Measurements from ENCODE around the gene ISCU. TPM values are rescaled to one million over a fixed set of nuclear protein-coding genes. Genes with fewer than 3 reads are reported as not detected.

The ISCU gene
- total RNA-seq, 1 donor from 2014 or later, result 78.9 TPM

- TF ChIP-seq CTCF (IDR thresholded peaks at IDR 0.05) (no peak), EZH2 (IDR thresholded peaks at IDR 0.05) (no peak), EZH2phosphoT487 (IDR thresholded peaks at IDR 0.05) (no peak)
- peak overlapping the region; percentile 2 for H3K9ac ChIP-seq
- H2AFZ ChIP-seq (replicated peaks), result no peak overlapping the region
- no peak for DNase-seq (ENCODE audit: low spot score)
- no peak overlapping the region for H3K4me3 Mint-ChIP-seq
- H3K27me3 ChIP-seq, result no peaks in the 10 kb centered on the region
- no peak overlapping the region for H3K4me3 ChIP-seq
- H3K9me3 Mint-ChIP-seq, result peaks cover 9% of the 10 kb centered on the region
- H4K20me1 ChIP-seq (ENCODE audit: low read depth), result no peaks in the 10 kb centered on the region
- no peak overlapping the region for H3K27ac Mint-ChIP-seq
- H3F3A ChIP-seq (ENCODE audit: low read depth), result no peaks in the 10 kb centered on the region
- no peaks in the 10 kb centered on the region for H3K9me3 ChIP-seq (ENCODE audit: low read depth)
- no peak overlapping the region for H3K27ac ChIP-seq
- no peaks in the 10 kb centered on the region for H3K36me3 ChIP-seq
- no peaks in the 10 kb centered on the region for H3K79me2 ChIP-seq (ENCODE audit: low read depth)
- peaks cover 16% of the 10 kb centered on the region for H3K4me1 Mint-ChIP-seq
- H3K4me2 ChIP-seq, result no peak overlapping the region
- peaks cover 14% of the 10 kb centered on the region for H3K4me1 ChIP-seq
- H3K27me3 Mint-ChIP-seq (ENCODE audit: insufficient read depth, low read depth), result peaks cover 17% of the 10 kb centered on the region
- peaks cover 1% of the 10 kb centered on the region for H3K36me3 Mint-ChIP-seq
Observed at GRCh38 chr12:108582978-108583770, 20.8 kb downstream of the ISCU start.

- Mint-ChIP-seq H3K4me3 (no peak overlapping the region), H3K9me3 (peaks cover 2% of the 10 kb centered on the region), H3K36me3 (peaks cover 1% of the 10 kb centered on the region), H3K4me1 (peaks cover 19% of the 10 kb centered on the region), H3K27me3 (ENCODE audit: insufficient read depth, low read depth) (peaks cover 8% of the 10 kb centered on the region), H3K27ac (no peak overlapping the region)
- H3K4me1 ChIP-seq, result peaks cover 22% of the 10 kb centered on the region
- no peaks in the 10 kb centered on the region for H3K9me3 ChIP-seq (ENCODE audit: low read depth)
- H3K4me2 ChIP-seq, result peak overlapping the region; percentile 27
- H3K4me3 ChIP-seq, result no peak overlapping the region
- H3K36me3 ChIP-seq, result no peaks in the 10 kb centered on the region
- no peaks in the 10 kb centered on the region for H3K27me3 ChIP-seq
- TF ChIP-seq EZH2 (IDR thresholded peaks at IDR 0.05), result no peak
- TF ChIP-seq CTCF (IDR thresholded peaks at IDR 0.05), result no peak
- TF ChIP-seq EZH2phosphoT487 (IDR thresholded peaks at IDR 0.05), result no peak
- peak overlapping the region; percentile 6 for H2AFZ ChIP-seq (replicated peaks)
- DNase-seq (ENCODE audit: low spot score), result peak; percentile 12
- no peaks in the 10 kb centered on the region for H4K20me1 ChIP-seq (ENCODE audit: low read depth)
- H3F3A ChIP-seq (ENCODE audit: low read depth), result no peaks in the 10 kb centered on the region
- no peak overlapping the region for H3K27ac ChIP-seq
- no peak overlapping the region for H3K9ac ChIP-seq
- no peaks in the 10 kb centered on the region for H3K79me2 ChIP-seq (ENCODE audit: low read depth)
Observed at GRCh38 chr12:108583991-108584390, 21.6 kb downstream of the ISCU start.

GRCh38 chr12:108584456-108585065 is 22.2 kb downstream of the ISCU start:
- Histone ChIP-seq H3K27ac (no peak overlapping the region), H3K9ac (no peak overlapping the region), H3K27me3 (no peaks in the 10 kb centered on the region), H3K79me2 (ENCODE audit: low read depth) (no peaks in the 10 kb centered on the region), H4K20me1 (ENCODE audit: low read depth) (no peaks in the 10 kb centered on the region), H3K4me2 (no peak overlapping the region), H2AFZ (replicated peaks) (peak overlapping the region; percentile 6), H3K4me3 (no peak overlapping the region), H3K4me1 (peaks cover 28% of the 10 kb centered on the region), H3F3A (ENCODE audit: low read depth) (no peaks in the 10 kb centered on the region), H3K36me3 (no peaks in the 10 kb centered on the region), H3K9me3 (ENCODE audit: low read depth) (no peaks in the 10 kb centered on the region)
- H3K4me3 Mint-ChIP-seq, result no peak overlapping the region
- H3K27me3 Mint-ChIP-seq (ENCODE audit: insufficient read depth, low read depth), result peaks cover 5% of the 10 kb centered on the region
- DNase-seq (ENCODE audit: low spot score), result no peak
- H3K9me3 Mint-ChIP-seq, result no peaks in the 10 kb centered on the region
- peaks cover 21% of the 10 kb centered on the region for H3K4me1 Mint-ChIP-seq
- H3K36me3 Mint-ChIP-seq, result no peaks in the 10 kb centered on the region
- no peak for TF ChIP-seq EZH2 (IDR thresholded peaks at IDR 0.05)
- no peak overlapping the region for H3K27ac Mint-ChIP-seq

- H4K20me1 ChIP-seq (ENCODE audit: low read depth), result no peaks in the 10 kb centered on the region
- Mint-ChIP-seq H3K9me3 (no peaks in the 10 kb centered on the region), H3K4me3 (no peak overlapping the region), H3K27me3 (ENCODE audit: insufficient read depth, low read depth) (peaks cover 5% of the 10 kb centered on the region), H3K4me1 (peaks cover 28% of the 10 kb centered on the region), H3K27ac (peak overlapping the region; percentile 11), H3K36me3 (no peaks in the 10 kb centered on the region)
- no peak overlapping the region for H3K4me3 ChIP-seq
- no peak overlapping the region for H3K9ac ChIP-seq
- TF ChIP-seq EZH2 (IDR thresholded peaks at IDR 0.05), result no peak
- TF ChIP-seq CTCF (IDR thresholded peaks at IDR 0.05), result no peak
- no peak for TF ChIP-seq EZH2phosphoT487 (IDR thresholded peaks at IDR 0.05)
- H2AFZ ChIP-seq (replicated peaks), result no peak overlapping the region
- no peaks in the 10 kb centered on the region for H3K9me3 ChIP-seq (ENCODE audit: low read depth)
- no peaks in the 10 kb centered on the region for H3K36me3 ChIP-seq
- DNase-seq (ENCODE audit: low spot score), result no peak
- H3F3A ChIP-seq (ENCODE audit: low read depth), result no peaks in the 10 kb centered on the region
- H3K4me1 ChIP-seq, result peaks cover 33% of the 10 kb centered on the region
- H3K4me2 ChIP-seq, result no peak overlapping the region
- no peaks in the 10 kb centered on the region for H3K27me3 ChIP-seq
- no peaks in the 10 kb centered on the region for H3K79me2 ChIP-seq (ENCODE audit: low read depth)
- no peak overlapping the region for H3K27ac ChIP-seq
Observed at GRCh38 chr12:108585864-108586263, 23.5 kb downstream of the ISCU start.

Measured in neural progenitor cell (in vitro differentiated cells).